Natural killer cell (primary cell): ENCODE measurements around the gene NDEL1. TPM values are rescaled to one million over a fixed set of nuclear protein-coding genes. Genes with fewer than 3 reads are reported as not detected.

Source experiments
- ATAC-seq, 3 donors: fragments of 150-1000 bp in 2 of 3; fragments of 200-7000 bp in 1 of 3; cut with Tn5 transposase; 1 replicate in 1 of 3; 2 replicates in 2 of 3; pipeline ENCODE4 v1.10.0; 2021; ENCODE audit warnings: mild to moderate bottlenecking in 2 of 3, moderate library complexity in 2 of 3
- DNase-seq, 2 donors: peaks; one replicate each; pipeline versions ENCODE4 v3.0.0 to v3.0.0-alpha.2; 2013 to 2021; ENCODE audit warnings: mixed read lengths in 1 of 2
- H3K27ac ChIP-seq: one replicate; pipeline ENCODE4 v1.5.1; 2013; ENCODE audit warnings: mild to moderate bottlenecking, low read length
- H3K27me3 ChIP-seq: one replicate; pipeline ENCODE4 v1.6.1; 2013; ENCODE audit warnings: low read length; ENCODE audit not compliant: control insufficient read depth, insufficient read depth
- H3K36me3 ChIP-seq: one replicate; pipeline ENCODE4 v1.6.1; 2013; ENCODE audit warnings: low read length; ENCODE audit not compliant: control insufficient read depth, insufficient read depth
- H3K4me1 ChIP-seq: one replicate; pipeline ENCODE4 v1.6.1; 2013; ENCODE audit warnings: low read length; ENCODE audit not compliant: control insufficient read depth, insufficient read depth
- H3K4me3 ChIP-seq: one replicate; pipeline ENCODE4 v1.5.1; 2013; ENCODE audit warnings: low read length
- H3K9me3 ChIP-seq: one replicate; pipeline ENCODE4 v1.6.1; 2013; ENCODE audit warnings: low read length; ENCODE audit not compliant: control insufficient read depth, insufficient read depth
- H3K27ac Mint-ChIP-seq, 2 donors: one replicate each; pipeline ENCODE4 v1.8.0; 2022; ENCODE audit warnings: mild to moderate bottlenecking in 2 of 2, mixed read lengths in 2 of 2, moderate library complexity in 1 of 2
- H3K27me3 Mint-ChIP-seq, 2 donors: one replicate each; pipeline ENCODE4 v1.8.0; 2022; ENCODE audit warnings: low read depth in 2 of 2, mixed read lengths in 2 of 2
- H3K36me3 Mint-ChIP-seq: one replicate; pipeline ENCODE4 v1.8.0; 2022; ENCODE audit warnings: mixed read lengths
- H3K4me1 Mint-ChIP-seq, 2 donors: one replicate each; pipeline ENCODE4 v1.8.0; 2022; ENCODE audit warnings: mixed read lengths in 2 of 2
- H3K4me3 Mint-ChIP-seq: one replicate; pipeline ENCODE4 v1.8.0; 2022; ENCODE audit warnings: mild to moderate bottlenecking, moderate library complexity, mixed read lengths
- H3K9me3 Mint-ChIP-seq, 2 donors: one replicate each; pipeline ENCODE4 v1.8.0; 2022; ENCODE audit warnings: mixed read lengths in 2 of 2
- CTCF ChIP-seq: fragments of 200-600 bp; IDR thresholded peaks from one replicate; pipeline ENCODE4 v1.8.0; 2022; ENCODE audit warnings: antibody characterized with exemption
- WGBS: methylation state at CpG from one replicate; pipeline ENCODE4 v1.1.7; 2013; ENCODE audit warnings: missing lambda C conversion rate; ENCODE audit not compliant: insufficient coverage; 5-methylcytosine and 5-hydroxymethylcytosine counted together
- intact Hi-C: fragments of 100-400 bp; cut with micrococcal nuclease; formaldehyde crosslinking; loops from one replicate; pipeline ENCODE4 v1.14.2; 2022
- total RNA-seq, 4 donors: library from RNA; stranded (reverse); fragments of 120-200 nt in 1 of 4; gene quantifications; one replicate each; pipeline versions ENCODE4 v1.2.3 to v1.2.4, GENCODE V29; 2013 to 2022

NDEL1 gene
- total RNA-seq: 100 to 1,000 TPM; 174 to 219 (median 193) TPM
- total RNA-seq (2013): 116 TPM

GRCh38 chr17:8435245-8436168 lies at the start of gene NDEL1:
Gene NDEL1 (plus strand): TSS chr17:8435884. CDS start chr17:8444272, 8,388 bp downstream.
- H3K36me3 Mint-ChIP-seq: no peaks in the 10 kb centered on the region
- H3K9me3 Mint-ChIP-seq: no peaks in the 10 kb centered on the region
- Histone ChIP-seq H3K36me3 (peaks cover 2% of the 10 kb centered on the region), H3K9me3 (no peaks in the 10 kb centered on the region), H3K27ac (peak within 1 kb of the TSS; percentile 97), H3K4me1 (peaks cover 16% of the 10 kb centered on the region), H3K27me3 (no peaks in the 10 kb centered on the region), H3K4me3 (peak within 1 kb of the TSS; percentile 61)
- peaks cover 13 to 22% of the 10 kb centered on the region in 2 donors for H3K4me1 Mint-ChIP-seq
- peak within 1 kb of the TSS; percentile 97 for H3K4me3 Mint-ChIP-seq
- WGBS: under 1% methylated on average over 66 of the region's 68 CpGs
- intact Hi-C loops: loop anchor here (5.0 kb wide), 1 partner anchor 53 kb away; the partner anchor contains the start of gene RPL26
- no peak for TF ChIP-seq CTCF
- DNase-seq: peak; percentile 99
- H3K27ac Mint-ChIP-seq: peak within 1 kb of the TSS; percentile 95 to 98
- no peaks in the 10 kb centered on the region for H3K27me3 Mint-ChIP-seq
- ATAC-seq: peak; percentile 92 to 98 (median 94)

GRCh38 chr17:8386841-8387240 lies 48.8 kb upstream of the NDEL1 start:
- 92% methylated on average over 6 of the region's 6 CpGs for WGBS
- peaks cover 5% of the 10 kb centered on the region for H3K36me3 Mint-ChIP-seq
- Histone ChIP-seq H3K36me3 (no peaks in the 10 kb centered on the region), H3K27ac (no peak overlapping the region), H3K4me3 (no peak overlapping the region), H3K27me3 (no peaks in the 10 kb centered on the region), H3K9me3 (no peaks in the 10 kb centered on the region), H3K4me1 (peaks cover 43% of the 10 kb centered on the region)
- ATAC-seq (no peak), DNase-seq (no peak)
- peak overlapping the region in 1 of 2 donors; percentile 53 for H3K27ac Mint-ChIP-seq
- TF ChIP-seq CTCF: no peak
- peaks cover 0 to 4% of the 10 kb centered on the region in 2 donors for H3K27me3 Mint-ChIP-seq
- intact Hi-C loops: loop anchor here (10.0 kb wide), 1 partner anchor 358 kb away; the partner anchor contains the start of gene CCDC42
- H3K4me3 Mint-ChIP-seq: peak overlapping the region; percentile 52
- H3K9me3 Mint-ChIP-seq: no peaks in the 10 kb centered on the region
- H3K4me1 Mint-ChIP-seq: peaks cover 46 to 58% of the 10 kb centered on the region in 2 donors

GRCh38 chr17:8387914-8388651 lies 47.6 kb upstream of the NDEL1 start:
- no peak for TF ChIP-seq CTCF
- no peaks in the 10 kb centered on the region for H3K36me3 ChIP-seq
- peaks cover 42% of the 10 kb centered on the region for H3K4me1 ChIP-seq
- peak; percentile 60 to 77 for DNase-seq
- no peak overlapping the region for H3K4me3 ChIP-seq
- H3K9me3 ChIP-seq: no peaks in the 10 kb centered on the region
- 51% methylated on average over 7 of the region's 7 CpGs for WGBS
- no peaks in the 10 kb centered on the region for H3K27me3 ChIP-seq
- ATAC-seq: peak; percentile 55 to 74 (median 63)
- H3K36me3 Mint-ChIP-seq: peaks cover under 1% of the 10 kb centered on the region
- no peaks in the 10 kb centered on the region for H3K9me3 Mint-ChIP-seq
- H3K27ac ChIP-seq: peak overlapping the region; percentile 56
- H3K27ac Mint-ChIP-seq: peak overlapping the region; percentile 73 to 75
- peaks cover 39 to 52% of the 10 kb centered on the region in 2 donors for H3K4me1 Mint-ChIP-seq
- peak overlapping the region; percentile 62 for H3K4me3 Mint-ChIP-seq
- peaks cover 0 to 4% of the 10 kb centered on the region in 2 donors for H3K27me3 Mint-ChIP-seq
- intact Hi-C loops: loop anchor here (10.0 kb wide), 1 partner anchor 357 kb away; the partner anchor contains the start of gene CCDC42
